CD8-positive, alpha-beta memory T cell (primary cell): Measurements from ENCODE around the gene ZNF362. TPM values are rescaled to one million over a fixed set of nuclear protein-coding genes. Genes with fewer than 3 reads are reported as not detected.

Experiments
- CTCF ChIA-PET: fragments of 350-600 bp; sonication (Branson Sonifier 250); formaldehyde crosslinking; loops from one replicate; lab custom pipeline; 2021; ENCODE audit warnings: antibody characterized with exemption; lab: Charles Lee
- POLR2A ChIA-PET: fragments of 350-600 bp; sonication (Branson Sonifier 250); formaldehyde crosslinking; loops from one replicate; lab custom pipeline; 2021; ENCODE audit warnings: antibody characterized with exemption; lab: Charles Lee
- DNase-seq, 5 donors: peaks; one replicate each; pipeline versions ENCODE4 v3.0.0 to v3.0.0-alpha.2; 2020 to 2022; ENCODE audit warnings: mixed read lengths in 1 of 5
- H3K27ac ChIP-seq: one replicate; pipeline ENCODE4 v1.7.0; 2013; ENCODE audit warnings: low read depth, mild to moderate bottlenecking, low read length, moderate library complexity
- H3K27me3 ChIP-seq: 2 replicates; pipeline ENCODE4 v1.7.0; 2013; ENCODE audit warnings: low read length, mild to moderate bottlenecking; ENCODE audit not compliant: insufficient read depth, poor library complexity, severe bottlenecking
- H3K36me3 ChIP-seq: 2 replicates; pipeline ENCODE4 v1.7.0; 2013; ENCODE audit warnings: mild to moderate bottlenecking, low read length, moderate library complexity; ENCODE audit not compliant: insufficient read depth
- H3K4me1 ChIP-seq: 2 replicates; pipeline ENCODE4 v1.7.0; 2013; ENCODE audit warnings: mild to moderate bottlenecking, low read length, moderate library complexity; ENCODE audit not compliant: insufficient read depth
- H3K4me3 ChIP-seq: 2 replicates; pipeline ENCODE4 v1.7.0; 2013; ENCODE audit warnings: mild to moderate bottlenecking, low read length
- H3K9me3 ChIP-seq: 2 replicates; pipeline ENCODE4 v1.7.0; 2013; ENCODE audit warnings: mild to moderate bottlenecking, low read length
- H3K27ac Mint-ChIP-seq, 8 donors: one replicate each; pipeline ENCODE4 v1.8.0; 2020 to 2021; ENCODE audit warnings: mixed read lengths in 8 of 8, mild to moderate bottlenecking in 6 of 8, inconsistent platforms in 3 of 8, moderate library complexity in 3 of 8
- H3K27me3 Mint-ChIP-seq, 2 donors: one replicate each; pipeline ENCODE4 v1.8.0; 2020 to 2021; ENCODE audit warnings: mixed read lengths in 2 of 2, mild to moderate bottlenecking in 1 of 2, moderate library complexity in 1 of 2
- H3K36me3 Mint-ChIP-seq, 3 donors: one replicate each; pipeline ENCODE4 v1.8.0; 2020 to 2021; ENCODE audit warnings: mixed read lengths in 3 of 3, inconsistent platforms in 1 of 3, mild to moderate bottlenecking in 1 of 3
- H3K4me1 Mint-ChIP-seq, 3 donors: one replicate each; pipeline ENCODE4 v1.8.0; 2020 to 2021; ENCODE audit warnings: mixed read lengths in 3 of 3, inconsistent platforms in 1 of 3, mild to moderate bottlenecking in 1 of 3
- H3K4me3 Mint-ChIP-seq, 7 donors: one replicate each; pipeline ENCODE4 v1.8.0; 2020 to 2021; ENCODE audit warnings: mixed read lengths in 7 of 7, mild to moderate bottlenecking in 6 of 7, moderate library complexity in 4 of 7, inconsistent platforms in 2 of 7
- H3K9me3 Mint-ChIP-seq, 5 donors: one replicate each; pipeline ENCODE4 v1.8.0; 2020 to 2022; ENCODE audit warnings: mixed read lengths in 5 of 5, mild to moderate bottlenecking in 3 of 5, moderate library complexity in 2 of 5, inconsistent platforms in 1 of 5
- polyA plus RNA-seq: library from polyadenylated mRNA; unstranded; fragments of 300-500 nt; fragmentation: Illumina TruSeq; gene quantifications from one replicate; pipeline ENCODE4 v1.2.3, GENCODE V29; 2021
- total RNA-seq, 2 experiments: library from RNA; stranded (reverse); gene quantifications; one replicate each; pipeline ENCODE4 v1.2.3, GENCODE V29; 2021

The ZNF362 gene
- 1 to 10 TPM; 8.5 to 9.9 TPM for total RNA-seq
- polyA plus RNA-seq = 26.4 TPM

GRCh38 chr1:33256471-33257206, at the start of gene ZNF362:
Gene ZNF362, plus strand, starts transcription at chr1:33256492. Its CDS starts 14,083 bp downstream, at chr1:33270575.
- H3K4me3 Mint-ChIP-seq = peak within 1 kb of the TSS; percentile 98 to 100 (median 99)
- no peaks in the 10 kb centered on the region for H3K36me3 ChIP-seq
- H3K4me3 ChIP-seq = peak within 1 kb of the TSS; percentile 67
- H3K27me3 ChIP-seq = no peaks in the 10 kb centered on the region
- H3K36me3 Mint-ChIP-seq = peaks cover 0 to 6% (median 3%) of the 10 kb centered on the region in 3 donors
- peak; percentile 48 to 78 (median 56) for DNase-seq
- peak within 1 kb of the TSS; percentile 26 for H3K27ac ChIP-seq
- H3K4me1 ChIP-seq = peaks cover 38% of the 10 kb centered on the region
- CTCF ChIA-PET = interaction anchor here (1.2 to 1.4 kb wide), 3 partner anchors 17 to 130 kb away, joined by 4 to 5 read pairs (median 4); no protein-coding TSS in a partner anchor
- H3K27ac Mint-ChIP-seq = peak within 1 kb of the TSS; percentile 68 to 97 (median 95)
- H3K27me3 Mint-ChIP-seq = no peaks in the 10 kb centered on the region
- H3K9me3 Mint-ChIP-seq = no peaks in the 10 kb centered on the region
- no peaks in the 10 kb centered on the region for H3K9me3 ChIP-seq
- peaks cover 34 to 46% (median 42%) of the 10 kb centered on the region in 3 donors for H3K4me1 Mint-ChIP-seq
- POLR2A ChIA-PET = interaction anchor here (0.7 to 1.4 kb wide), 4 partner anchors 11 to 292 kb away, joined by 3 to 12 read pairs (median 4); partner anchors contain the start of gene TRIM62

DNA sequence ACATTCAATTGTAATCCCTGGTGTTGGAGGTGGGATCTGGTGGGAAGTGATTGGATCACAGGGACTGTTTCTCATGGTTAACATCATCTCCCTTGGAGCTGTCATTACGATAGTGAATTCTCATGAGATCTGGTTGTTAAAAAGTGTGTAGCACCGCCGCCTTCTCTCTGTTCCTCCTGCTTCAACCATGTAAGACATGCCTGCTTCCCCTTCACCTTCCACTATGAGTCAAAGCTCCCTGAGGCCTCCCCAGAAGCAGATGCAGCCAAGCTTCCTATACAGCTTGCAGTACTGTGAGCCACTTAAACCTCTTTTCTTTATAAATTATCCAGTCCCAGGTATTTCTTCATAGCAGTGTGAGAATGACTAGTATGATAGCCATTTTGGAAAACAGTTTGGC, 44.3 kb upstream of the ZNF362 start:
- H3K9me3 ChIP-seq = no peaks in the 10 kb centered on the region
- Mint-ChIP-seq H3K27ac (no peak overlapping the region), H3K4me3 (no peak overlapping the region), H3K9me3 (no peaks in the 10 kb centered on the region), H3K27me3 (peaks cover 25 to 44% of the 10 kb centered on the region in 2 donors), H3K36me3 (peaks cover 0 to 18% (median 0%) of the 10 kb centered on the region in 3 donors), H3K4me1 (no peaks in the 10 kb centered on the region)
- CTCF ChIA-PET = no interaction called here
- no peak for DNase-seq
- H3K4me1 ChIP-seq = no peaks in the 10 kb centered on the region
- no peaks in the 10 kb centered on the region for H3K36me3 ChIP-seq
- no peaks in the 10 kb centered on the region for H3K27me3 ChIP-seq
- POLR2A ChIA-PET = no interaction called here
- no peak overlapping the region for H3K4me3 ChIP-seq
- H3K27ac ChIP-seq = no peak overlapping the region

- peaks cover 8 to 15% (median 14%) of the 10 kb centered on the region in 5 donors for H3K9me3 Mint-ChIP-seq
- Histone ChIP-seq H3K4me1 (no peaks in the 10 kb centered on the region), H3K9me3 (no peaks in the 10 kb centered on the region), H3K27me3 (no peaks in the 10 kb centered on the region), H3K27ac (no peak overlapping the region), H3K4me3 (no peak overlapping the region), H3K36me3 (no peaks in the 10 kb centered on the region)
- CTCF ChIA-PET = no interaction called here
- peaks cover 0 to 4% (median 2%) of the 10 kb centered on the region in 3 donors for H3K4me1 Mint-ChIP-seq
- peak overlapping the region in 1 of 8 donors; percentile 82 for H3K27ac Mint-ChIP-seq
- POLR2A ChIA-PET = no interaction called here
- peaks cover 7 to 12% of the 10 kb centered on the region in 2 donors for H3K27me3 Mint-ChIP-seq
- H3K36me3 Mint-ChIP-seq = peaks cover 0 to 10% (median 1%) of the 10 kb centered on the region in 3 donors
- H3K4me3 Mint-ChIP-seq = no peak overlapping the region
- no peak for DNase-seq
Observed at GRCh38 chr1:33219886-33220661, 36.2 kb upstream of the ZNF362 start.

- no peak overlapping the region for H3K4me3 Mint-ChIP-seq
- no peaks in the 10 kb centered on the region for H3K4me1 ChIP-seq
- H3K9me3 Mint-ChIP-seq = peaks cover 8 to 16% (median 14%) of the 10 kb centered on the region in 5 donors
- ChIA-PET CTCF (no interaction called here), POLR2A (no interaction called here)
- no peak overlapping the region for H3K27ac ChIP-seq
- no peak overlapping the region for H3K4me3 ChIP-seq
- no peak for DNase-seq
- H3K4me1 Mint-ChIP-seq = peaks cover 0 to 4% (median 2%) of the 10 kb centered on the region in 3 donors
- no peaks in the 10 kb centered on the region for H3K27me3 ChIP-seq
- H3K27ac Mint-ChIP-seq = no peak overlapping the region
- H3K9me3 ChIP-seq = no peaks in the 10 kb centered on the region
- H3K36me3 Mint-ChIP-seq = peaks cover 0 to 10% (median 1%) of the 10 kb centered on the region in 3 donors
- peaks cover 7 to 16% of the 10 kb centered on the region in 2 donors for H3K27me3 Mint-ChIP-seq
- H3K36me3 ChIP-seq = no peaks in the 10 kb centered on the region
Observed at GRCh38 chr1:33220676-33221384, 35.5 kb upstream of the ZNF362 start.

DNA sequence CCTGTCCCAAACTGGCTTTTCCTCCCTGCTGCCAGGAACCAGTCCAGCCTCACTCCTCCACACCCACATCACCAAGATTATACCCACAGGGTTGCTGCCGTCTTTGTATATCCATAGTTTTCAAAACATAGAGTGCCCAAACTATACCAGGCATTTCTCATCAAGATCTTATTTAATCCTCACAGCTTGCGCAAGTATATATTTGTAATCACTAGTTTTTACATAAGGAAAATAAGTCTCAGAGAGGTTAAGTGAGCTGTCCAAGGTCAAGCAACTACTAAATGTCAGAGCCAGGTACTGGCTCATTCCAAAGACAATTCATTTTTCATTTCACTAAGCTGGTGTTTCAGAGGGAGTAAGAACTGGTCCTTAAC, 34.9 kb upstream of the ZNF362 start:
- peaks cover 0 to 4% (median 2%) of the 10 kb centered on the region in 3 donors for H3K4me1 Mint-ChIP-seq
- Histone ChIP-seq H3K27ac (no peak overlapping the region), H3K4me1 (no peaks in the 10 kb centered on the region), H3K27me3 (no peaks in the 10 kb centered on the region), H3K9me3 (no peaks in the 10 kb centered on the region), H3K4me3 (no peak overlapping the region), H3K36me3 (no peaks in the 10 kb centered on the region)
- POLR2A ChIA-PET = no interaction called here
- H3K27ac Mint-ChIP-seq = no peak overlapping the region
- CTCF ChIA-PET = no interaction called here
- H3K36me3 Mint-ChIP-seq = peaks cover 0 to 10% (median 1%) of the 10 kb centered on the region in 3 donors
- H3K9me3 Mint-ChIP-seq = peaks cover 8 to 16% (median 14%) of the 10 kb centered on the region in 5 donors
- H3K4me3 Mint-ChIP-seq = no peak overlapping the region
- H3K27me3 Mint-ChIP-seq = peaks cover 7 to 16% of the 10 kb centered on the region in 2 donors
- no peak for DNase-seq

DNA sequence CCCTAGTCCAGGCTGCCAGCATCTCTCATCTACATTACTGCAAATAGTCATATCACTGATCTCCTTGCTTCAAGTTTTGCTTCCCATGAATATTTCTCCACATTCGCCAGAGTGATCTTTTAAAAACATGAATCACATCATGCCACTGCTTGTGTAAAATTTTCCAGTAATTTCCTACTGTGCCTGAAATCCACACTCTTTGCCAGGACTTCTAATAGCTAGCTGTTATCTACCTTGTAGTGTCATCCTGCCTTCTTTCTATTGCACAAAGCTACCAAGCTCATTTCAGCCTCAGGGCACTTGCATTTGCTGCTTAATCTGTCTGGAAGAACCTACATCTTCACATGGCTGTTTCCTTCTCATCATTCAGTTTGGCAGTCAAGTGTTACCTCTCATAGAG, 33.9 kb upstream of the ZNF362 start:
- ChIA-PET CTCF (no interaction called here), POLR2A (no interaction called here)
- DNase-seq = no peak
- H3K9me3 ChIP-seq = no peaks in the 10 kb centered on the region
- Mint-ChIP-seq H3K4me1 (peaks cover 0 to 4% (median 2%) of the 10 kb centered on the region in 3 donors), H3K36me3 (peaks cover 0 to 10% (median 1%) of the 10 kb centered on the region in 3 donors), H3K9me3 (peaks cover 8 to 16% (median 14%) of the 10 kb centered on the region in 5 donors), H3K27ac (no peak overlapping the region), H3K4me3 (no peak overlapping the region), H3K27me3 (peaks cover 7 to 20% of the 10 kb centered on the region in 2 donors)
- no peaks in the 10 kb centered on the region for H3K4me1 ChIP-seq
- no peaks in the 10 kb centered on the region for H3K36me3 ChIP-seq
- no peaks in the 10 kb centered on the region for H3K27me3 ChIP-seq
- no peak overlapping the region for H3K27ac ChIP-seq
- H3K4me3 ChIP-seq = no peak overlapping the region

DNA sequence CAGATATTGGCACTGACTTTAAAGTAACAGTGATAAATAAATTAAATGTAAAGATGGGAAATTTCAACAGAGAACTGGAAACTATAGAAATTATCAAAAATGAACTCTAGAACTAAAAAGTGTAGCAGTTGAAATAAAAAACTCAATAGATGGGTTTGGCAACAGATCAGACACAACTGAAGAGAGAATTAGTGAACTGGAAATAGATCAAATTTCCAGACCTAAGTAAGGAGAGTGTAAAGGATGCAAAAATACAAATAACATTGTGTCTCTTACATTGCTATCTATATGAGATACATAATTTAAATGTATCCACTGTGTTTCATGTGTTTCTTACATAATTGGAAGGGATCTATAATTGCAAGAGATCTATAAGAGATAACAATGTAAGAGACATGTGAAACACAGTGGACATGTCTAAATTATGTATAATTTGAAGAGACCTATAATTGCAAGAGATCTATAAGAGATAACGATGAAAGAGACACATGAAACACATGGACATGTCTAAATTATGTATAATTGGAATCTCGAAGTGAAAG, 32.1 kb upstream of the ZNF362 start:
- Mint-ChIP-seq H3K36me3 (peaks cover 0 to 10% (median 1%) of the 10 kb centered on the region in 3 donors), H3K27ac (no peak overlapping the region), H3K27me3 (peaks cover 4 to 35% of the 10 kb centered on the region in 2 donors), H3K4me1 (peaks cover 0 to 3% (median 0%) of the 10 kb centered on the region in 3 donors), H3K4me3 (no peak overlapping the region), H3K9me3 (peaks cover 8 to 16% (median 14%) of the 10 kb centered on the region in 5 donors)
- Histone ChIP-seq H3K9me3 (no peaks in the 10 kb centered on the region), H3K36me3 (no peaks in the 10 kb centered on the region), H3K4me1 (no peaks in the 10 kb centered on the region), H3K27me3 (no peaks in the 10 kb centered on the region), H3K4me3 (no peak overlapping the region), H3K27ac (no peak overlapping the region)
- no peak for DNase-seq
- CTCF ChIA-PET = no interaction called here
- POLR2A ChIA-PET = no interaction called here
